Kidney epithelial cell (primary cell): ENCODE measurements around the gene FLAD1. TPM values are rescaled to one million over a fixed set of nuclear protein-coding genes. Genes with fewer than 3 reads are reported as not detected.

Experiments used
- DNase-seq: peaks from one replicate; pipeline ENCODE4 v3.0.0-alpha.2; 2010; ENCODE audit warnings: low read depth
- H3K27me3 ChIP-seq: 2 replicates; pipeline ENCODE4 v1.6.0; 2011; ENCODE audit warnings: low read length; ENCODE audit not compliant: control insufficient read depth, insufficient read depth
- H3K36me3 ChIP-seq: 2 replicates; pipeline ENCODE4 v1.5.1; 2011; ENCODE audit warnings: low read length; ENCODE audit not compliant: control insufficient read depth, insufficient read depth
- H3K4me3 ChIP-seq: 2 replicates; pipeline ENCODE4 v1.5.1; 2011; ENCODE audit warnings: low read depth, mild to moderate bottlenecking, control low read depth, low read length
- total RNA-seq: library from RNA; depleted of rRNA; stranded (reverse); fragments of >200 nt; gene quantifications from 2 replicates; pipeline ENCODE4 v1.2.3, GENCODE V29; 2015
- TF ChIP-seq, protein P1 (sequence below): IDR thresholded peaks from 2 replicates; pipeline ENCODE4 v1.5.1; 2011; ENCODE audit warnings: mild to moderate bottlenecking, moderate library complexity, low read length, control low read depth, inconsistent platforms; ENCODE audit not compliant: insufficient read depth, poor library complexity, severe bottlenecking

The FLAD1 gene
- total RNA-seq, 1 donor from 2014 or later, result 53.0 TPM

DNA sequence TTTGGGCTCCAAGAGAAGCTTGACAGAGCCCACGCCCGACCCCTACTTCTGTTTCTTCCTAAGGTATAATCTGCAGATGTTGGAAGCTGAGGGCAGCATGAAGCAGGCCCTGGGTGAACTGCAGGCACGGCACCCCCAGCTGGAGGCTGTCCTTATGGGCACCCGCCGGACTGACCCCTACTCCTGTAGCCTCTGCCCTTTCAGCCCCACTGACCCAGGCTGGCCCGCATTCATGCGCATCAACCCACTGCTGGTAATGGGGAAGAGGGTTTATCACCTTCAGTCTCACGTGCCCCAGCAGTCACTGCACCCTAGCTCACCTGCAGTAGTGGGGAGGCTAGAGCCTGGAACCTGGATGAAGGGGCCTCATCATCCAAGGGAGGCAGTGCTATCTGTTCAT is 7.1 kb downstream of the FLAD1 start:
- DNase-seq, result no peak
- H3K27me3 ChIP-seq, result no peaks in the 10 kb centered on the region
- H3K36me3 ChIP-seq, result peaks cover 3% of the 10 kb centered on the region
- TF ChIP-seq, protein P1, sequence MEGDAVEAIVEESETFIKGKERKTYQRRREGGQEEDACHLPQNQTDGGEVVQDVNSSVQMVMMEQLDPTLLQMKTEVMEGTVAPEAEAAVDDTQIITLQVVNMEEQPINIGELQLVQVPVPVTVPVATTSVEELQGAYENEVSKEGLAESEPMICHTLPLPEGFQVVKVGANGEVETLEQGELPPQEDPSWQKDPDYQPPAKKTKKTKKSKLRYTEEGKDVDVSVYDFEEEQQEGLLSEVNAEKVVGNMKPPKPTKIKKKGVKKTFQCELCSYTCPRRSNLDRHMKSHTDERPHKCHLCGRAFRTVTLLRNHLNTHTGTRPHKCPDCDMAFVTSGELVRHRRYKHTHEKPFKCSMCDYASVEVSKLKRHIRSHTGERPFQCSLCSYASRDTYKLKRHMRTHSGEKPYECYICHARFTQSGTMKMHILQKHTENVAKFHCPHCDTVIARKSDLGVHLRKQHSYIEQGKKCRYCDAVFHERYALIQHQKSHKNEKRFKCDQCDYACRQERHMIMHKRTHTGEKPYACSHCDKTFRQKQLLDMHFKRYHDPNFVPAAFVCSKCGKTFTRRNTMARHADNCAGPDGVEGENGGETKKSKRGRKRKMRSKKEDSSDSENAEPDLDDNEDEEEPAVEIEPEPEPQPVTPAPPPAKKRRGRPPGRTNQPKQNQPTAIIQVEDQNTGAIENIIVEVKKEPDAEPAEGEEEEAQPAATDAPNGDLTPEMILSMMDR, result no peak
- H3K4me3 ChIP-seq, result no peak overlapping the region

GRCh38 chr1:154992721-154993571 is 9.8 kb downstream of the FLAD1 start:
- no peak overlapping the region for H3K4me3 ChIP-seq
- no peaks in the 10 kb centered on the region for H3K27me3 ChIP-seq
- H3K36me3 ChIP-seq, result peaks cover under 1% of the 10 kb centered on the region
- TF ChIP-seq, protein P1, result peak; percentile 36
- no peak for DNase-seq

GRCh38 chr1:154993572-154994268 is 10.6 kb downstream of the FLAD1 start, which contains the start of gene LENEP:
Gene LENEP, plus strand, starts transcription at chr1:154993586. Its CDS starts 22 bp downstream, at chr1:154993608.
- Histone ChIP-seq H3K4me3 (no peak within 1 kb of the TSS), H3K27me3 (no peaks in the 10 kb centered on the region), H3K36me3 (no peaks in the 10 kb centered on the region)
- no peak for DNase-seq
- TF ChIP-seq, protein P1, result no peak

- no peak for DNase-seq
- TF ChIP-seq, protein P1, result no peak
- H3K27me3 ChIP-seq, result no peaks in the 10 kb centered on the region
- no peaks in the 10 kb centered on the region for H3K36me3 ChIP-seq
- no peak overlapping the region for H3K4me3 ChIP-seq
Observed at GRCh38 chr1:154994269-154994587, 11.1 kb downstream of the FLAD1 start.

DNA sequence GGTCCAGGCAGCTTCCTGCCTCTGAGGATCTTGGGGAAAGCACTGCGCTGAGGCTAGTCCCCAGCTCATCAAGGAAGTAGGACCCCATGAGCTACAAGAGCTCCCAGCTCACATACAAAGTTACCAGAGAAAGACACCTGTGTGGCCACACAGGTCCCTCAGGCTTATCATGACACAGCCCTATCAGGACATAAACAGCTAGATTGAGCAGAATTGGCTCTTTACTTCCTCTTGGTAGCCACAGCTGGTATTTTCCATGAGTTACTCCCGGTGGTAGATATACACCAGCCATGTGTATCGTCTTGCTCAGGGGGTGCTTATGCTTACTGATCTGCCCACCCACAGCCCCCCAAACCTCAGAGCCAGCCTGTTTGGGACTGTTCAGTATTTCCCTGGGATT is 11.4 kb downstream of the FLAD1 start:
- TF ChIP-seq, protein P1, result no peak
- no peaks in the 10 kb centered on the region for H3K27me3 ChIP-seq
- no peak for DNase-seq
- no peaks in the 10 kb centered on the region for H3K36me3 ChIP-seq
- H3K4me3 ChIP-seq, result no peak overlapping the region
